Activated CD4-positive, alpha-beta T cell treated with anti-CD3 and anti-CD28 coated beads for 24 hours (primary cell): ENCODE results near the gene MACROD2.

ENCODE experiments used
- DNase-seq, 2 donors: peaks; one replicate each; pipeline ENCODE4 v3.0.0-alpha.2; 2020; ENCODE audit warnings: low read depth in 2 of 2

Gene MACROD2

GRCh38 chr20:15045246-15045645, 1049.9 kb downstream of the MACROD2 start:
- DNase-seq, result no peak

- DNase-seq, result no peak
Observed at GRCh38 chr20:15047042-15047441, 1051.7 kb downstream of the MACROD2 start.

- DNase-seq, result no peak
Observed at GRCh38 chr20:15047601-15048000, 1052.3 kb downstream of the MACROD2 start.

- no peak for DNase-seq
Observed at GRCh38 chr20:15056246-15056645, 1060.9 kb downstream of the MACROD2 start.

- DNase-seq, result no peak
Observed at GRCh38 chr20:15058841-15059240, 1063.5 kb downstream of the MACROD2 start.

GRCh38 chr20:15059438-15059837, 1064.1 kb downstream of the MACROD2 start:
- no peak for DNase-seq

GRCh38 chr20:15060265-15061060, 1065.1 kb downstream of the MACROD2 start:
- DNase-seq, result no peak

- DNase-seq, result no peak
Observed at GRCh38 chr20:15061061-15061430, 1065.7 kb downstream of the MACROD2 start.

GRCh38 chr20:15061955-15062354, 1066.6 kb downstream of the MACROD2 start:
- no peak for DNase-seq

GRCh38 chr20:15063081-15063480, 1067.8 kb downstream of the MACROD2 start:
- DNase-seq, result no peak

- DNase-seq, result no peak
Observed at GRCh38 chr20:15064741-15065140, 1069.4 kb downstream of the MACROD2 start.

GRCh38 chr20:15065794-15066193, 1070.5 kb downstream of the MACROD2 start:
- DNase-seq, result no peak

- DNase-seq, result no peak
Observed at GRCh38 chr20:15068486-15068885, 1073.2 kb downstream of the MACROD2 start.

- no peak for DNase-seq
Observed at GRCh38 chr20:15069355-15069754, 1074.0 kb downstream of the MACROD2 start.

- DNase-seq, result no peak
Observed at GRCh38 chr20:15071085-15071808, 1075.9 kb downstream of the MACROD2 start.

- no peak for DNase-seq
Observed at GRCh38 chr20:15072316-15072715, 1077.0 kb downstream of the MACROD2 start.

GRCh38 chr20:15075586-15075985, 1080.3 kb downstream of the MACROD2 start:
- DNase-seq, result no peak

GRCh38 chr20:15076785-15077184, 1081.5 kb downstream of the MACROD2 start:
- no peak for DNase-seq

GRCh38 chr20:15077733-15078250, 1082.5 kb downstream of the MACROD2 start:
- DNase-seq, result no peak

- DNase-seq, result no peak
Observed at GRCh38 chr20:15079594-15080340, 1084.5 kb downstream of the MACROD2 start.

GRCh38 chr20:15081261-15081660, 1085.9 kb downstream of the MACROD2 start:
- DNase-seq, result no peak

- DNase-seq, result no peak
Observed at GRCh38 chr20:15091421-15092037, 1096.2 kb downstream of the MACROD2 start.
